Activated naive CD8-positive, alpha-beta T cell treated with anti-CD3 and anti-CD28 coated beads, Interleukin-2, amount 50 U/mL, for 16 hours (primary cell): ENCODE measurements around the gene SLC43A2.

ENCODE experiments used
- DNase-seq: peaks from one replicate; pipeline ENCODE4 v3.0.0-alpha.2; 2020; ENCODE audit warnings: low read depth, low spot score

SLC43A2 gene

DNA sequence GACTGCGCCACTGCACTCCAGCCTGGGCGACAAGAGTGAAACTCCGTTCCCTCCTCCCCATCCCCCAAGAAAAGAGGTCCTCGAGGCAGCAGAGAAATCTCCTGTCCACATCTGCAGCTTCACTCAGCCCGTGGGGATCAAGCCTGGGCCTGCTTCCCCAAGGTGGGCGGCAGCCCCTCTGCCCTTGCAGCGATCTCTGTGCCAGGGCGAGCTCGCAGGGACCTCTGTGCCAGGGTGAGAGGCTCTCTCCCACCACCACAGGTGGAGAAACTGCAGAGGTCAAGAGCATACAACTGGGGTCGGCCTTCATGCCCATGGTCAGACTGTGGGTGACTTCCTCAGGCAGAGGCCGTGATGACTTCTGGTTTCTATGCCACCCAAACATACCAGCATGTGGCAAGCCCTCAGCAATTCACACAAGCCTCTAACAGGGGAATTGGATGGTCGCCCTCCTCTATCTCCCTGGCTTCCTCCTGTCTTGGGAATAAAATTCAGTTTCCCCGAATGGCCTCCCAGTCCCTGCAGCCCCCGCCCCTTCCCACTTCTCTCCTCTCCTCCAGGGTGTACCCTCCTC, 5.5 kb downstream of the SLC43A2 start:
- no peak for DNase-seq

DNA sequence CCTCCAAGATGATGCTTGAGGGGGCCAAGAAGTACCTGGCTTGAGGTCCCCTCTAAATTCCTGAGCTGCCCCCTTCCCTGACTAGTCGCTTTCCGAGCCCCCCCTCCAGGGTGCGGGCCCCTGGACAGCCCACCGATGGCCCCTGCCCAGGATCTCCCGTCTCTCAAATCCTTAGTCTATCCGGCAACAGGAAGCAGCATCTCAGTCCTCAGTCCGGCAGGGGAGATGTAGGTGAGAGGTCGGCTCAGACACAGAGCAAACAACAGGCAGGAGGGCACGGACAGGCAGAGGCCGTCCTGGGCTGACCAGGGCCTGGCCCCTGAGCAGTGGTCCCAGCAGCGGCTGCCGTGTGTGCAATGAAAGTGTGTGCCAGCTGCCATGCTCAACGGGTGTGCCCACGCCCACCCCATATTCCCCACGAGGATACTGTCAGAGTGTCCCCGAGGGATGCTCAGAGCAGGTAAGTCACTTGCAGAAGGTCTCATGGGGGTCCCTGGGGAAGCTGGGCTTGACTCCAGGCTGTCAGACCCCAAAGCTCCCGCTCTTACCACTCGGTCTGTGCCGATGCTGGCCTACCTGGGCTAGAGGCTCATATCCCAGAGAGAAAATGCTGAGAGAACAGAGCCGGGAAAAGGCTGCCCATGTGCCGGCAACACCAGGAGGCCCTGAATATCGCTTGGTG, 7.2 kb downstream of the SLC43A2 start:
- no peak for DNase-seq

DNA sequence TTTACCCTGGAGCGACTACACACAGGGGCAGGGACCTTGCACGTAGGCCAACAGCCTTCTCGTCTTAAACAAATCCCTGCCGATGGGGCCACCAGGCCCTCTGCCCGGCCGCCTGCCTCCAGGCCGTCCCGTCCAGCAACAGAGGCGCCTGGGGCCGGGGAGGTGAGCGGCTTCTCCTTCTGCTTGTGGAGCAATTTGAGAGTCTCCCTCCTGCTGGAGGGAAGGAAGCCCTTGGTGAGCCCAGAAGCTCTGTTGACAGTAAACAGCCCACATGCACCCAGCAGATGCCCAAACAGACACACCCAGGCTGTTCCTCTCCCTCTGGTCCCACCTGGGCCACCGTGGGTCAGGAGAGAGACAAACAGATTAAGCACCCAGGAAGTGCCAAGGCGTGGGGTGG, 8.1 kb downstream of the SLC43A2 start:
- DNase-seq, result no peak

DNA sequence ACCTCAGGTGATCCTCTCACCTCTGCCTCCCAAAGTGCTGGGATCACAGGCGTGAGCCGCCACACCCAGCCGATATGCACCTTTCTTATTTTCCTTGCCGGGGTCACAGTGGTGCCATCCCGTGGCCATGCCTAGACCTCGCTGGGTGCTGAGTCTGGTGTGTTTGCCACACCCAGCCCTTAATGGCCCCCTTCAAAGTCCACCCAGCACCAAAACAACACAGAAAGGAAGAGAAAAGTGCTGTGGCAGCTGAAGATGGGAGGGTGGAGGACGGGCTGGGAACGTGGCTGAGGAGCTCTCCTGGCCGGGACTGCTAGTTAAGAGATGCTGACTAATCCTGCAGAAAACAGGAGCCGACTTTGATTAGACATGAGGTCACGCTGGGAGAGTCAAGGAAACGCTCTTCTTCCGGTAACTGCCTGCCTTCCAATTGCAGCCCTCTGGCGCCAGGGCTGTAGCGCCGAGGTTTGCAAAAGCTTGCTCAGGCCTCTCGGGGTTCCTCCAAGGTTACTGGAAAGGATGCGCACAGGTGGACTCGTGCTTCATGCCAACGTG, 10.9 kb downstream of the SLC43A2 start:
- DNase-seq, result no peak

DNA sequence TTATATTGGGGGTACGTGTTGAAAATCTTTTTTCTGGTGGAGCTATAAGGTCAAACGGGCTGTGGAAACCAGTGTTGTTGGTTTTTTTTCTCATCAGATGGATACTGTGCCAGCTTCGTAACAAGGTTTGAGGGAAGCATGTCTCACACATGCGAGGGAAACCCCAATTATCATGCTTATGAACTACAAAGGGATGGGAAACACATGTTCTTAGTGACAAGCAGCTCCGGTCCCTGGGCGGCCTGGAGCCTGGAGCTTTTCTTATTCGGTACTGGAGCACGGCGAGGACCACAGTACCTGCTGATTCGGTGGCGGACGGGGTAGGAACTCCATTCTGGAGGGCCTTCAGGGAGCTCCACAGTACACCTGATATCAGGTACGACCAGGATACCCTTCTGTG, 12.5 kb downstream of the SLC43A2 start:
- no peak for DNase-seq

DNA sequence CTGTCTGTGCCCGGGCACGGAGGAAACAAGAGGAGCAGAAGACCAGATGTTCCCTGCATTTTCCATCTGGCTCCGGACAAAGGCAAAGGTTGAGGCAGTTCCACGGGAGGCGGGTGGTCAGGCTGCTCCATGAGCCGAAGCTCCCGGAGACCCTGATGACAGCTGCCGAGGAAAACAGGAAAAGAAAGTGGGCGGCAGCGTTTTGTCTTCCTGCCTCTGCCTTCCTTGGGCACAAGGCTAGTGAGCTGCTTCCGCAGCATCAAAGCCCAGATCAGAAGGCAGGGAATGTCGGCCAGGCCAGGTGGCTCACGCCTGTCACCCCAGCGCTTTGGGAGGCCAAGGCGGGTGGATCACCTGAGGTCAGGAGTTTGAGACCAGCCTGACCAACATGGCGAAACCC, 16.2 kb downstream of the SLC43A2 start:
- DNase-seq, result no peak

DNA sequence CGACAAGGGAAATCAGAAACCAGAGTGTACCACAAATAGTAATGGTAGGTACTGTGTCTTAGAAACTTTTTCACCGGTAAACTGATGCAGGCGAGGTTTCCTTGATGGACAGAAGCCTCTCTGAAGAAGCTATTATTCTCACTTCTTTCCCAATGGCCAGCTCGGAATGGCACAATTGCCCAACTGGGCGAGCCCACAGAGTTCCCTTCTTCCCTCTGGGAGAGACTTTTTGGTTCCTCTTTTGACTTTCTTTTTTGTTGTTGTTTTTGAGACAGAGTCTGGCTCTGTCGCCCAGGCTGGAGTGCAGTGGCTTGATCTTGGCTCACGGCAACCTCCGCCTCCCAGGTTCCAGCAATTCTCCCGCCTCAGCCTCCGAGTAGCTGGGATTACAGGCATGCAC, 16.9 kb downstream of the SLC43A2 start:
- DNase-seq, result no peak

DNA sequence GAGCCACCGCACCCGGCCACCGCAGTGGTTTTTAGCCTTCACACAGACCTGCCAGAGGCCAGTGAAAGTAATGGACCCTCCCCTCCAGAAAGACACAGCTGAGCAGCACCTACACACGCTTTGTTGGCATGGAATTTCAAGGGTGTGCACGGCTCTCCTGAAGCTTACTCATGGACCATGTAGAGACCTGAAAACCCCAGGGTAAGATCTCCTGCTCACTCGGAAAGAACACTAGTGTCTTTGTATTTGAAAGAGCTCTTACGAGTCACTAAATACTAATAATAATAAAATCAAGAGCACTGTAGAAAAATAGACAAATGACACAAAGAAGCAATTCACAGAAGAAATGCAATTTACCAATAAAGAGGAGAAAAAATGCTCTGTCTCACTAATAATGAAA, 20.0 kb downstream of the SLC43A2 start:
- DNase-seq, result no peak

DNA sequence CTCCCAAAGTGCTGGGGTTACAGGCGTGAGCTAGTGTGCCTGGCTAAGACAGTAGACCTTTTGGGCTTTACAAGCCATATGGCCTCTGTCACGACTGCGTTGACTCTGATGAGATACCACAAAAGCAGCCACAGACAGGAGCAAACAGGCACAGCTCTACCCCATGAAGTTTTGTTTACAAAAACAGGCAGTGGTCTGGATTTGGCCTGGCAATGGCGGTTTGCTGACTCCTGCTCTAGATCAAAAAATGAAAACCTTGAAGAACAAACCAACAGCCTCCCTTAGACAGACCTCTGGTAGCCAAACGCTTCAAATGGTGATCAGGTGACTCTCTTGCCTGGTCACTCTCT, 20.7 kb downstream of the SLC43A2 start:
- DNase-seq, result no peak

DNA sequence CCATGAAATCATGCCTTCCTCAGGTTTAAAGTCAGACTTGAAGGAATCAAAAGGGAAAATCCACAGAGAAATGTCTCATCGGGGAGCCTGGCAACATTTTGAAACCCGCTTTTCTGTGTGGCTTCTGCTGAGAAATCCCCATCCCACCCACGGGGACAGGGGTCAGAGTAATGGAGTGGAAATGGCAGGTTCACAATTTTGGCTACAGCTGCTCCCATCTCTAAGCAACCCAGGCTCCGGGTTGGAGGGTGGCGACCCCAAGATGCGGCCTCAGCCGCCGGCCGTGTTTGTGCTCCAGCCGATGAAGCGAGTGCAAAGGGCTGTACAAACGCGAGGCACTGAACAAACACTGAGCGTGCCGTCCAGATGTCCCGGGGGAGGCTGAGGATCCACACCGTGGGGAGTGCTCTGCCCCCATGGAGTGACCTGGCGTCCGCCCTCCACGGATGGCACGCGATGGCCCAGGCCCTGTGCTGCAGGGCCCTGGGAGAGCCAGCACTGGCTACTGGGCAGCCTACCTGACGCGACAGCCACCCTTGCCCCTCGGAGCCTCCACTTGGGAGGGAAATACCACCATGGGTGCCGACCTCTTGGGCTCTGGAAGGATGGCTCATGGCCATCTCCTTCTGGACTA, 22.2 kb downstream of the SLC43A2 start:
- DNase-seq, result no peak

DNA sequence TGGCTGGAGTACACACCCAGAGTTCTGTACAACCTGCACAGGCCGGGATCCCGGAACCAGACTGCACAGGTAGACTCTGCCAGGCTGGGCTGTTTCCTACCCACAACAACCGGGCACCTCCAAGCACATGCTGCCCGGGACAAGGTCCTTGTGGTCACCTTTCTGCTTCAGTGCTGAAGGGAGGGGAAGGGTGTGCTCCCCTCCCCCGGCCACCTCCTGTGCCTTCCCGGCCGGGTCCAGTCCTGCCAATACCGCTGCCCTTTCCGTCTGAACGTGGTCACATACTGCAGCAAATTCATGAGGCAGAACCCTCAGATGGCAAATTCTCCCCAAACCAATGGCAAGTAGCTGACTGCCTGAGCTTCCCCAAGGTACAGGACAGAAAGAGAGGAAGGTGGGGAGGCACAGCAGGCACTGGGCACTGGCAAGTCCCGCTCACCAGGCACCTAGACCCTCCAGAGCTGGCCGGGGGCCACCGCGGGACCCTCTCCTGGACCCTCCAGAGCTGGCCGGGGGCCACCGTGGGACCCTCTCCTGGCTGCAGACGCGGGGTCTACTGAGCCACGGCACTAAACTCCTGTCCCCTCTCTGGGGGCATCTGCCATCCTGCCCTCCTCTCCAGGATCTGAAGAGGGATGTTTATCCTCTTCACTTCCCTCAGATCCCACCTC, 22.8 kb downstream of the SLC43A2 start:
- DNase-seq, result no peak

DNA sequence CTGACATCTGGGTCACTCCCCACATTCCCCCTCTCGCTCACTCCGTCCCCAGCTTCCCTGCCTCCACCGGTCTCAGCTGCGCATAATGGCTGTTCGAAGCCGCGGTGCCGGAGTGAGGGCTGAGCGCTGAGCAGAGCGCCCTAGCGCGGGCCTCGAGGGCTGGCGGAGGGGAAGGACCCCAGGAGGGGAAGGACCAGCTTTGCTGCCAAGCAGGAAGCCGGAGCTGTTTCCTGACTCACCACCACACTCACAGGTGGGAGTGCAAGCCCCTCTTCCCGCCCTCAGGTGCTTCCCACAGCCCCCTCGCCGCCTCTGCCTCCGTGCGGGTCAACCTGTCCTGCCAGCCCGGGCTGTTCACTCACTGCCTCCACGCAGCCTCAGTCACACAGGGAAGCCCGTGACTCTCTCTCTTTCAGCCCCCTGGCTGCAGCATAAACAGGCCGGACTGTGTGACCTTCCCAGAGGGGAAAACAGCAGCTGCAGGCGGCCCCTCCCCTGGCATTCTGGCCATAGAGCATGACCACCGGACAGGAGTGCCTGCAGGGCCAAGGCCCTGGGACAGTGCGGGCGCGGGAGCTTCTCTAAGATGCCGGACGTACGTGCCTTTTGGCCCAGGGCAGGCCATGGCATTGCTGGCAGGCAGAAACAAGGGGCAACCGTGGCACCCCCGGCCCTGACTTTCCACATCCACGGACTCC, 23.7 kb downstream of the SLC43A2 start:
- DNase-seq, result no peak

DNA sequence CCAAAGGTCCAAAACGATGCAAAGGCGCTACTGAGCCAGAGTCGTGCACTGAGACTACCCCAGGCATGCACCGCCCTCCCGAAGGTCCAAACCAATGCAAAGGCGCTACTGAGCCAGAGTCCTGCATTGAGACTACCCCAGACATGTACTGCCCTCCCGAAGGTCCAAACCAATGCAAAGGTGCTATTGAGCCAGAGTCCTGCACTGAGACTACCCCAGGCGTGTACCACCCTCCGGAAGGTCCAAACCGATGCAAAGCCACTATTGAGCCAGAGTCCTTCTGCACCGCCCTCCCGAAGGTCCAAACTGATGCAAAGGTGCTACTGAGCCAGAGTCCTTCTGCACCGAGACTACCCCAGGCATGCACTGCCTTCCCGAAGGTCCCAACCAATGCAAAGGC, 27.1 kb downstream of the SLC43A2 start:
- DNase-seq, result no peak

DNA sequence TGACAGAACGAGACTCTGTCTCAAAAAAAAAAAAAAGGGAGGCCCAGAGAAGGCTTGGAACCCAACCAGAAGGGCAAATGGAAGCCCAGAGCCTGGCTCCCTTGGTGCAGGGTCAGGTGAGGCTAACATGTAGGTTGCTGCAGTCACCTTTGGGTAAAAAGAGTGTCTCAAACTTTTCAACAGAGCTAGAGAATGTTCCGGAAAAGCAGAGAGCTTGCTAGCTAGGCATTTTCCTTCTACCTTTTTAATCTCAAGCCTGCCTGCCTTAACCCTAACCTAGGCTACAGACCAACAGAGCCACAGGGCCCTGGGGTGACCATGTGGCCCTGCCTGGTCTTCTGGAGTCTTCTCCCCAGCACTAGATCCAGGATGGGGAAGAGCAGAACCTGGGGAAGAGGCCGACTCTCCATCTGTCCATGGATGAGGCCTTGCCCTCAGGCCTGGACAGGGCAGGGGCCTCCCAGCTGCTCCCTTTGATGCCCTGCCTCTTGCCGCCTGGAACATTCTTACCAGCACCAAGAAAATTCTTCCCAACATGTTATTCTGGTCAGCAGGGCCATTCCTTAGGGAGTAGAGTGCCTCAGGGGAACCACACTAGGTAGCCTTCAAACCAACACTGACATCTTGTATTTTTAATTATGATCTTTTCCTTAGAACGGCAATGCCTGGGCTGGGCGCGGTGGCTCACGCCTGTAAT, 30.1 kb downstream of the SLC43A2 start:
- DNase-seq, result no peak

DNA sequence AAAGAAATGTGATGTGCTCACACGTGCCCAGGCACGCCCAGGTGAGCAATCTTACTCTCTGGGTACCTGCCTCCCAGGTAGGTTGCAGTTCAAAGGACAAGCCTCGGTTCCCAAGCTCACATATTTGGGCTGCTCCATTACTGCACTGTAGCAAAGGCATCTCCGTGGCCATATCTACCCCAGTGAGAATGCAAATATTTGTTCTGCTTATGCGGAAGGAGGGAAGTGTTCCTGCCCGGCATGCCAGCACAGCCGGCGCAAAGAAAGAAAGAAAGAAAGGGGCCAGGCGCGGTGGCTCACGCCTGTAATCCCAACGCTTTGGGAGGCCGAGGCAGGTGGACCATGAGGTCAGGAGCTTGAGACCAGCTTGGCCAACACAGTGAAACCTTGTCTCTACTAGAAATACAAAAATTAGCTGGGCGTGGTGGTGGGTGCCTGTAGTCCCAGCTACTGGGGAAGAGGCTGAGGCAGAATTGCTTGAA, 30.7 kb downstream of the SLC43A2 start:
- DNase-seq, result no peak

DNA sequence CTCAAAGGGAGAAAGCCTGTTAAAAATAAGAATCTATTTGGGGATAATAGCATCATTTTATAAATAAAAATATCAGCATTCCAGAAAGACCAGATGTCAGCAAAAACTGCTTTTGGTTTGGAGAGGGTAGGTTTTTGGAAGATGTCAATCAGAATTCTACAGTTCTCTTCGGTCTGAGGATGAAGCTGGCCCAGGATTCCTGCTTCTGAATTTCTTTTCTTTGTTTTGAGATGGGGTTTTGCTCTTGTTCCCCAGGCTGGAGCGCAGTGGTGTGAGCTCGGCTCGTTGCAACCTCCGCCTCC, 35.1 kb downstream of the SLC43A2 start:
- no peak for DNase-seq

DNA sequence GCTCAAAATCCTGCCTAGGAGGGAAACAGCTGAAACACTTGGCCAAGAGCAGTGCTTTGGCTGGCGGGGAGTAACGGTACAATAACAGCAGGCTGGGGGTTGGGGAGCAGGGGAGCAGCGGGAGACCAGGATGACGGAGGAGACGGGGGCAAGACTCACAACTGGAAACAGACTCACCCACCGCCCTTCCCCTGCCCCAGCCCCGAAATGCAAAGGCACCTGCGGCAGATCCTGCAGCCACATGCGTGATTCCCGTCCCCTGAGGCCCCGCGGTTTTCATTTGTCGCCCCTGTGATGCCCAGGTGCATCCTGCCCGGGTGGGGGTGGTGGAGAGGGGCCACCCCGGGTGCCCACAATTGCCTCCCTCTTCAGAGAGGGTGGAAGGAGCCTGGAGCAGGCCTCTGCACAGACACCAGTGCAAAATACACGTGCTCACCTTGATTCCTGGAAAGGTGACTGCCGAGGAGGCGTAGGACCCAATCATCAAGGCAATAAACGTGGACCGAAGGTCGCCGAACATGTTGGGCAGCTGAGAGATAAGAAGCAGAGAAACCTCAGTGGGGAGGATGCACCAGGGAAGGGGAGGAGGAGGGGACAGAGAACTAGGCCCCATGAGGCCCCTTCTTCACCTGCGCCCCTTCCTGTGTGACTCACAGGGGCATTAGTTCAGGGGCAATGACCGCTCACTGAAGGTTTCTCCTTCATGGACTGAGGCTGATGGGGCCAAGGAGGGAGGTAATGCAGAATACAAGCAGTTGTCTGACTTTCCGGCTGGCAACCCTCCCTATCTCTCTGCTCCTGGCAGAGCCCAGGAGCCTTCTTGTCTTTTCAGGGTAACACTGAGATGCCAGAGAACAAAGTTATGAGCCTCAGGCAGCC, 35.6 kb downstream of the SLC43A2 start:
- no peak for DNase-seq

DNA sequence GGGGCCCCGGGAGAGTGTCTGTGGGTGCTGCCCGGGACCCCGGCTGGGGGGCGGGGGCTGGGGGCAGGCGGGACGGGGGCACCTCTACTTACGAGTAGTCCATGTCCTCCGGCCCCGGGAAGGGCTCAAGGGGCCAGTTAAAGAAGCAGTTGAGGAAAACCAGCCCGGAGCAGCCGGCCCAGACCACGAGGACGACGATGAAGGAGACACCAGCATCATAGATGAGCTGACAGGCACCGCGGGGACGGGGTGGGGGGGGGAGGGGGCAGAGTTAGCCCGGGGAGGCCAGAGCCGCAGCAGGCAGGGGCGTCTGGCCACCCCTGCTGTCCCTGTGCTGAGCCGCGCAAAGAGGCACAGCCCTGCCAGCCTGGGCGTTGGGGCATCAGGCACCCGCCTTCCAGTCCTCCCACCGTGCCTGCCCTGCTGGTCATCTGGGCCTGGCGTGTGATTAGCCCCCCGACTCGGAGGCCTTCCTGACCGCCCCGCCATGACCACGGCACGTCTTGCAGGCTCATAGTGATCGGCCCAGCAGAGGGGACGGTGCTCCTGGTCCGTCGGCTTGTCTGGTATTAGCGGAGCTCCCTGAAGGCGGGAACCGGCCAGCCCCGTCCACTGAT, 37.1 kb downstream of the SLC43A2 start:
- DNase-seq, result no peak

DNA sequence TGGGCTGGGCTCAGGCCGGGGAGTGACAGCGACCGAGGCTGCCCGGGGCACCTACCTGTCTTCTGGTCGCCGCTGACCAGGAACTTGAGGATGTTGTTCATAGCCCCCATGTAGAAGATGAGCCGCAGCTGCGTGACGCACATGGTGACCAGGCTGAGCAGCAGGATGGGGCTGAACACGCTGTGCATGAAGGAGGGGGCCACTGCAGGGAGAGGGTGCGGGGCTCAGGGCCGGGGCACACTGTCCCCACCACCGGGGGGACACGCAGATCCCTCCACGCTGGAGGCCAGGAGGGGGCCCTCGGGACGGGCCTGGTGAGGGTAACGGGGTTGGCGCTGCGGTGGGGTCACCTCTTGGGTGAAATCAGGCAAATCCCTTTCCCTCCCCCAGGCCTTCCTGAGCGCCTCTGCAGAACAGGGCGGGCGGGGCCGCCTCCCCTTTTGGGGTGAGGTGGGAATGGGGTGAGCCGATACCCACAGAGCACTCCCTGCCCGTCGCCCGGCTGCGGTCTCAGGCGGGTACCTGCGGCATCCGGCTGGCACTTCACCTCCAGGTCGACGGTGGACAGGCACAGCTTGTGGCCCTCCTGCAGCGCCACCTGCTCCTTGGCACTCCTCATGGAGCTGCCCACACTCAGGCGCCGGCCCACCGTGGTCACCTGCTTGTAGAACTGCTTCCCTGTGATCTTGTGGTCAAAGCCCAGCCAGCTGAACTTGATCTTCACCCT, 37.7 kb downstream of the SLC43A2 start:
- DNase-seq, result no peak
